HFFc6 (cell line): ENCODE measurements around the gene TEPSIN. TPM values are rescaled to one million over a fixed set of nuclear protein-coding genes. Genes with fewer than 3 reads are reported as not detected.

Source experiments
- DNase-seq: peaks from one replicate; pipeline ENCODE4 v3.0.0-alpha.2; 2018
- H3K27ac Mint-ChIP-seq: 2 replicates; pipeline ENCODE4 v1.8.0; 2020; ENCODE audit warnings: mild to moderate bottlenecking, mixed read lengths
- H3K27me3 Mint-ChIP-seq: 2 replicates; pipeline ENCODE4 v1.8.0; 2021; ENCODE audit warnings: mild to moderate bottlenecking, moderate library complexity, mixed read lengths; ENCODE audit not compliant: insufficient read depth
- H3K36me3 Mint-ChIP-seq: 2 replicates; pipeline ENCODE4 v1.8.0; 2021; ENCODE audit warnings: low read depth, mixed read lengths
- H3K4me1 Mint-ChIP-seq: 2 replicates; pipeline ENCODE4 v1.8.0; 2020; ENCODE audit warnings: low read depth, mixed read lengths
- H3K4me3 Mint-ChIP-seq: 2 replicates; pipeline ENCODE4 v1.8.0; 2020; ENCODE audit warnings: mild to moderate bottlenecking, moderate library complexity, mixed read lengths
- H3K9me3 Mint-ChIP-seq: 2 replicates; pipeline ENCODE4 v1.8.0; 2020; ENCODE audit warnings: mild to moderate bottlenecking, mixed read lengths
- total RNA-seq, 6 experiments: library from RNA; stranded (reverse); fragmentation: NEBNext Ultra II Directional; extraction: Animal tissue kit (Norgen Biotek cat#: 25700); gene quantifications; 2 replicates in 1 of 6; 3 replicates in 5 of 6; pipeline ENCODE4 v1.2.3, GENCODE V29; 2021
- TF ChIP-seq, protein P1 (sequence below): fragments of 200-600 bp; sonication (generic); IDR thresholded peaks from 2 replicates; pipeline ENCODE4 v1.5.0; 2021; ENCODE audit warnings: antibody characterized with exemption, mild to moderate bottlenecking

The TEPSIN gene
- total RNA-seq, 6 experiments from 2014 or later, result 16.2 to 22.5 (median 19.0) TPM

DNA sequence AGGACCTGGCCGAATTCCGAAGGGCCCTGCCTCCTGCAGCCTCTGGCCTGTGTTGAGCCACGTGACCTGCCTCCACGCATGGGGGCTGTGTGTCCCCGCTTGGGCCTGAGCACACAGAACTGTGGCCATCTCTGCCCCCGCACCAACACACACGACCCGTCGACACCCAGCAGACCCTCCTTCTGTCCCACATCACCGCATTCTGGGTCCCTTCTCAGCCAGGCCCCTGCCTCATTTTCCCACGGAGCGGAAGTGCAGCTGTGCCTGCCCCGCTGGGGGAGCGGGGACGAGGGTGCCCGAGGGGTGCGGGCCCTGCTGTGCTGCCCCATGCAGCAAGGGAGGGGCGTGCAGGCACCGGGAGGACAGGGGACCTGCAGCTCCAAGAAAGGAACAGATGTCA lies 18.7 kb upstream of the TEPSIN start:
- Mint-ChIP-seq H3K36me3 (no peaks in the 10 kb centered on the region), H3K4me3 (no peak overlapping the region), H3K4me1 (peaks cover 17% of the 10 kb centered on the region; the same call in 1 of the 2 replicates), H3K27me3 (peaks cover 2% of the 10 kb centered on the region; the same call in 1 of the 2 replicates), H3K9me3 (no peaks in the 10 kb centered on the region), H3K27ac (no peak overlapping the region)
- TF ChIP-seq, protein P1, sequence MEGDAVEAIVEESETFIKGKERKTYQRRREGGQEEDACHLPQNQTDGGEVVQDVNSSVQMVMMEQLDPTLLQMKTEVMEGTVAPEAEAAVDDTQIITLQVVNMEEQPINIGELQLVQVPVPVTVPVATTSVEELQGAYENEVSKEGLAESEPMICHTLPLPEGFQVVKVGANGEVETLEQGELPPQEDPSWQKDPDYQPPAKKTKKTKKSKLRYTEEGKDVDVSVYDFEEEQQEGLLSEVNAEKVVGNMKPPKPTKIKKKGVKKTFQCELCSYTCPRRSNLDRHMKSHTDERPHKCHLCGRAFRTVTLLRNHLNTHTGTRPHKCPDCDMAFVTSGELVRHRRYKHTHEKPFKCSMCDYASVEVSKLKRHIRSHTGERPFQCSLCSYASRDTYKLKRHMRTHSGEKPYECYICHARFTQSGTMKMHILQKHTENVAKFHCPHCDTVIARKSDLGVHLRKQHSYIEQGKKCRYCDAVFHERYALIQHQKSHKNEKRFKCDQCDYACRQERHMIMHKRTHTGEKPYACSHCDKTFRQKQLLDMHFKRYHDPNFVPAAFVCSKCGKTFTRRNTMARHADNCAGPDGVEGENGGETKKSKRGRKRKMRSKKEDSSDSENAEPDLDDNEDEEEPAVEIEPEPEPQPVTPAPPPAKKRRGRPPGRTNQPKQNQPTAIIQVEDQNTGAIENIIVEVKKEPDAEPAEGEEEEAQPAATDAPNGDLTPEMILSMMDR, result no peak
- DNase-seq, result no peak

DNA sequence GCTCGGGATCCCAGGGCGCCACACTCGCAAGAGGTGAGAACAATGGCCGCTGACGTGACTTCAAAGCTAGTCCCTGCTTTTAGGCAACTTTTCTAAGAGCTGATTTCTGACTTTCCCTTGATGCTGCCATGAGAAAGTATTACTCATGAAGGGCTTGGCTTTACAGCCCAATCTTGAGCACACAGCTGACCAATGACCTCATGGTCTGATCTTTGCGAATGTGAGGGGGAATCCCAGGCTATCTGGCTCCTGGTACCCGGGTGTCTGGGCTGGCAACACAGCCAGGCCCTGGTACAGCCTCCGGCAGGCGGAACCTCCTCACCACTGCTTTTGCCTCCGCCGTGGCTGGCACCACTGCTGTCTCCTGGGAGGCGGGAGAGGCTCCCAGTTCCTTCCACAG lies 17.8 kb upstream of the TEPSIN start:
- peaks cover 2% of the 10 kb centered on the region; the same call in 1 of the 2 replicates for H3K27me3 Mint-ChIP-seq
- TF ChIP-seq, protein P1, result no peak
- H3K4me1 Mint-ChIP-seq, result peaks cover 17% of the 10 kb centered on the region; the same call in 1 of the 2 replicates
- no peaks in the 10 kb centered on the region for H3K9me3 Mint-ChIP-seq
- no peaks in the 10 kb centered on the region for H3K36me3 Mint-ChIP-seq
- no peak overlapping the region for H3K27ac Mint-ChIP-seq
- DNase-seq, result peak; percentile 20
- no peak overlapping the region for H3K4me3 Mint-ChIP-seq

DNA sequence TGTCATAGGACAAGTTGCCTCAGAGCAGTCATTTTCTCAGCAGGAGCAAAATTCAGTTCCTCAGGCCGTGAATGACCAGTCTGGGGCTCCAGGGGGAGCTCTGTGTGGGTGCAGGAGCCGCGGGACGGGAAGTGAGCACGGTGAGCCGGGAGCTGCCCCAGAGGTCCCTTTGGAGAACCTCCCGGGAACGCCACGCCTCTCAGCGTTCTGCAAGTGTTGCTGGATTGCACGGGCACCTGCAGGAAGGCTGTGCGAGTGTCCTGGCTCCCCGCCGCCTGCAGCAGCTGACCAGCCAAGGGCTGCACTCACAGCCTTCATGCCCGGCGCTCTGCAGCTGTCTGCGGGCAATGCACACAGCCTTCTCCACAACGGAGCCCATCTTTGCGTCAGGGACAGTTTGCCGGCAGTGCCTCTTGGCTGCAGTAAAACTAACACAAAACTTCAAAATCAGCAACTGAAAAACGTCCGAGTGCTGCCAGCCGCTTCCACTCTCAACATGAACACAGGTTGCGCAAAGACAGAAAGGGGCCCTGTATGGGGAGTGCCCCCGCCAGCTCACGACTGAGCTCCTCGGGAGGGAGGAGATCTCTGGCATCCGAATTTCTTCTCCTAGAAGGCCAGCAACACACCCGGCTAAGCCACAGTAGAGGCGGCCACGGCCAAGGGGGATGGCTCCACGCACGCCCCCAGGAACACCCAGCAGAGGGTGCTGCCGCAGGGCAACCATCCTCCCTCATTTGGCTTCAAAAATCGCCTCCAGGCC lies 16.3 kb upstream of the TEPSIN start:
- Mint-ChIP-seq H3K36me3 (no peaks in the 10 kb centered on the region), H3K27ac (no peak overlapping the region; the same call in 1 of the 2 replicates), H3K4me3 (no peak overlapping the region; the same call in 1 of the 2 replicates), H3K9me3 (no peaks in the 10 kb centered on the region), H3K4me1 (peaks cover 17% of the 10 kb centered on the region; the same call in 1 of the 2 replicates), H3K27me3 (peaks cover 2% of the 10 kb centered on the region; the same call in 1 of the 2 replicates)
- DNase-seq, result peak; percentile 77
- TF ChIP-seq, protein P1, result peak; percentile 70

DNA sequence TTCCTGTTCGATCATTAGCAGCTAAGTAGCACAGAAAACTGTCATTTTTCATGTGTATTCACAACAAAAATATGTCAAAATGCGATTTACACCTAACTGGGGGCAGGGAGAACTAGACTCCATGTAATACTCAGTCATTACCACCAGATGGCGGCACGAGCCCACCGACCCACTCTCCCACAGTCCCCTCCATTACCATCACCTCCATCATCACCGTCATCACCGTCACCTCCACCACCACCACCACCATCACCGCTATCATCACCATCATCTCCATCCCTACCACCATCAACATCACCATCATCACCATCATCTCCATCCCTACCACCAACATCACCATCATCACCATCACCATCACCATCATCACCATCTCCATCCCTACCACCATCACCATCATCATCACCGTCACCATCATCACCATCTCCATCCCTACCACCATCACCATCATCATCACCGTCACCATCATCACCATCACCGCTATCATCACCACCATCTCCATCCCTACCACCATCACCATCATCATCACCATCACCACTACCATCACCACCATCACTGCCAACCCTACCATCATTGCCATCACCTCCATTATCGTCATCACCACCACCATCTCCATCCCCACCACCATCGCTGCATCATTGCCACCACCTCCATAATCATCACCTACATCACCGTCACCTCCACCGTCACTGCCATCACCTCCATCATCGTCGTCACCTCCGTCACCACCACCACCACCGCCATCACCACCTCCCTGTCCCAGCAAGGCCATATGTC lies 14.7 kb upstream of the TEPSIN start:
- peaks cover 17% of the 10 kb centered on the region; the same call in 1 of the 2 replicates for H3K4me1 Mint-ChIP-seq
- H3K4me3 Mint-ChIP-seq, result no peak overlapping the region
- 0 out of 2 replicates have a peak, but pooled peaks cover 5% of the 10 kb centered on the region for H3K36me3 Mint-ChIP-seq
- peaks cover 2% of the 10 kb centered on the region; the same call in 1 of the 2 replicates for H3K27me3 Mint-ChIP-seq
- no peak for DNase-seq
- peaks cover under 1% of the 10 kb centered on the region; the same call in 1 of the 2 replicates for H3K9me3 Mint-ChIP-seq
- peak overlapping the region; percentile 39 for H3K27ac Mint-ChIP-seq
- TF ChIP-seq, protein P1, result peak; percentile 93

DNA sequence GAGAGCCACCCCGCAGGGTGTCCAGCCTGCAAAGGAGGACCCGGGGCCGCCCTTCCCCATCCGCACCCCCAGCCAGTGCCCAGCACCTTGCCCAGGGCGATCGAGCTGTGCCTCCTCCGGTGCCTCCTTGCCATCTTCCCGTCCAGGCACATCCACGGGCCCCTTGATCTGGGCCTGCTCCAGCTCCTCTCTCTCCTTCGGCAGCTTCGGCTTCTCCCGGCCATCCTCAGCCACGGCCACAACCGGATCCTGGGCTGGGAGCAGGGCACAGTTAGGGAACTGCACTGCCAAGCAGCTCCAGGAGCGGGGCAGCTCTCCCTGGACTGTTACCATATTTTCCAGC lies 14.1 kb upstream of the TEPSIN start:
- H3K4me3 Mint-ChIP-seq, result no peak overlapping the region
- H3K4me1 Mint-ChIP-seq, result peaks cover 17% of the 10 kb centered on the region; the same call in 1 of the 2 replicates
- DNase-seq, result no peak
- peak overlapping the region; percentile 39 for H3K27ac Mint-ChIP-seq
- H3K9me3 Mint-ChIP-seq, result peaks cover 4% of the 10 kb centered on the region; the same call in 1 of the 2 replicates
- H3K36me3 Mint-ChIP-seq, result 0 out of 2 replicates have a peak, but pooled peaks cover 5% of the 10 kb centered on the region
- TF ChIP-seq, protein P1, result no peak
- peaks cover 2% of the 10 kb centered on the region; the same call in 1 of the 2 replicates for H3K27me3 Mint-ChIP-seq
